Loucy (cell line): ENCODE data around the gene DISP1.

Source experiments
- EZH2phosphoT487 ChIP-seq: fragments of 200-600 bp; IDR thresholded peaks from 2 replicates; pipeline ENCODE4 v1.6.1; 2018; ENCODE audit warnings: antibody characterized with exemption, mild to moderate bottlenecking, moderate library complexity, borderline replicate concordance
- TF ChIP-seq, protein P1 (sequence below): fragments of 200-600 bp; sonication (generic); conservative IDR thresholded peaks from 2 replicates; pipeline ENCODE4 v1.5.1; 2014; ENCODE audit warnings: mild to moderate bottlenecking, antibody characterized with exemption, low read length

DNA sequence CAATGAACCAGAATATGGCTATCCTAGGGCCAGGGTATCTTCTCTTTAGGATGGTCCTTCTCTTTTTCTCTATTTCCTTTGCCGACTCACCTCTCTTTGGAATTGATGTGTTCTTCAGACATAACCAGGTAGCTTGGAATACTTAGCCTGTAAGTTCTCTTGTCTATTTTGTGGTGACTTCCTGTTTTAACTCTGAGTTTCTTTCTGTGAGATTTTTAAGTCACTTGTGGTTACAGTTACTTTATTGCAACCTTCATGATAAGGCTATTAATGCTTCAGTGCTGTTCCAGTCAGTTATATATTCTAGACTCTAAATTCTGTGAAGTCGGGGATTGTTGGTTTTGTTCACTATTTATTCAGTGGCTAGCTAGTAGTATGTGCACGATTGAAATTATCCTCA is 46.2 kb downstream of the DISP1 start:
- TF ChIP-seq, protein P1, sequence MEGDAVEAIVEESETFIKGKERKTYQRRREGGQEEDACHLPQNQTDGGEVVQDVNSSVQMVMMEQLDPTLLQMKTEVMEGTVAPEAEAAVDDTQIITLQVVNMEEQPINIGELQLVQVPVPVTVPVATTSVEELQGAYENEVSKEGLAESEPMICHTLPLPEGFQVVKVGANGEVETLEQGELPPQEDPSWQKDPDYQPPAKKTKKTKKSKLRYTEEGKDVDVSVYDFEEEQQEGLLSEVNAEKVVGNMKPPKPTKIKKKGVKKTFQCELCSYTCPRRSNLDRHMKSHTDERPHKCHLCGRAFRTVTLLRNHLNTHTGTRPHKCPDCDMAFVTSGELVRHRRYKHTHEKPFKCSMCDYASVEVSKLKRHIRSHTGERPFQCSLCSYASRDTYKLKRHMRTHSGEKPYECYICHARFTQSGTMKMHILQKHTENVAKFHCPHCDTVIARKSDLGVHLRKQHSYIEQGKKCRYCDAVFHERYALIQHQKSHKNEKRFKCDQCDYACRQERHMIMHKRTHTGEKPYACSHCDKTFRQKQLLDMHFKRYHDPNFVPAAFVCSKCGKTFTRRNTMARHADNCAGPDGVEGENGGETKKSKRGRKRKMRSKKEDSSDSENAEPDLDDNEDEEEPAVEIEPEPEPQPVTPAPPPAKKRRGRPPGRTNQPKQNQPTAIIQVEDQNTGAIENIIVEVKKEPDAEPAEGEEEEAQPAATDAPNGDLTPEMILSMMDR: no peak
- no peak for TF ChIP-seq EZH2phosphoT487
